H9 (cell line): ENCODE results near the gene NDC80. TPM values are rescaled to one million over a fixed set of nuclear protein-coding genes. Genes with fewer than 3 reads are reported as not detected.

Experiments used
- DNase-seq: peaks from one replicate; pipeline ENCODE4 v3.0.0-alpha.2; 2017
- H2AFZ ChIP-seq: one replicate; pipeline ENCODE4 v1.6.1; 2013; ENCODE audit warnings: mild to moderate bottlenecking, low read length, control low read depth, moderate library complexity
- H2AK5ac ChIP-seq: 2 replicates; pipeline ENCODE4 v1.6.1; 2013; ENCODE audit warnings: low read length, control low read depth, mixed read lengths; ENCODE audit not compliant: insufficient read length
- H2BK120ac ChIP-seq: one replicate; pipeline ENCODE4 v1.6.1; 2013; ENCODE audit warnings: low read depth, mild to moderate bottlenecking, low read length, control low read depth, inconsistent platforms; ENCODE audit not compliant: poor library complexity, severe bottlenecking
- H2BK12ac ChIP-seq: 2 replicates; pipeline ENCODE4 v1.6.1; 2013; ENCODE audit warnings: low read length, control low read depth, mixed read lengths, low read depth; ENCODE audit not compliant: insufficient read length
- H2BK15ac ChIP-seq: 2 replicates; pipeline ENCODE4 v1.6.1; 2013; ENCODE audit warnings: low read depth, low read length, control low read depth
- H2BK20ac ChIP-seq: one replicate; pipeline ENCODE4 v1.6.1; 2013; ENCODE audit warnings: low read depth, mild to moderate bottlenecking, low read length, control low read depth, inconsistent platforms; ENCODE audit not compliant: poor library complexity, severe bottlenecking
- H2BK5ac ChIP-seq: 2 replicates; pipeline ENCODE4 v1.6.1; 2013; ENCODE audit warnings: low read length, control low read depth, mixed read lengths; ENCODE audit not compliant: insufficient read length
- H3K14ac ChIP-seq: 2 replicates; pipeline ENCODE4 v1.6.1; 2013; ENCODE audit warnings: low read length, control low read depth; ENCODE audit not compliant: insufficient read depth
- H3K18ac ChIP-seq: 2 replicates; pipeline ENCODE4 v1.6.1; 2013; ENCODE audit warnings: low read depth, mild to moderate bottlenecking, mixed read lengths, low read length, control low read depth; ENCODE audit not compliant: insufficient read length
- H3K23ac ChIP-seq: 2 replicates; pipeline ENCODE4 v1.6.1; 2013; ENCODE audit warnings: low read length, control low read depth, mixed read lengths, low read depth; ENCODE audit not compliant: insufficient read length
- H3K23me2 ChIP-seq: 2 replicates; pipeline ENCODE4 v1.6.1; 2013; ENCODE audit warnings: low read depth, mild to moderate bottlenecking, mixed read lengths, low read length, control low read depth; ENCODE audit not compliant: insufficient read length, poor library complexity, severe bottlenecking
- H3K27ac ChIP-seq: 2 replicates; pipeline ENCODE4 v1.5.1; 2013; ENCODE audit warnings: low read length, control low read depth, mixed read lengths, low read depth; ENCODE audit not compliant: insufficient read length
- H3K27me3 ChIP-seq: 2 replicates; pipeline ENCODE4 v1.6.1; 2013; ENCODE audit warnings: low read length, control low read depth, inconsistent platforms; ENCODE audit not compliant: insufficient read depth
- H3K4ac ChIP-seq: 2 replicates; pipeline ENCODE4 v1.6.1; 2013; ENCODE audit warnings: low read depth, mild to moderate bottlenecking, control low read depth, inconsistent platforms, low read length, moderate library complexity
- H3K4me1 ChIP-seq: 2 replicates; pipeline ENCODE4 v1.6.1; 2013; ENCODE audit warnings: low read length, control low read depth, inconsistent platforms; ENCODE audit not compliant: insufficient read depth
- H3K4me2 ChIP-seq: 2 replicates; pipeline ENCODE4 v1.6.1; 2013; ENCODE audit warnings: low read length, control low read depth, mixed read lengths; ENCODE audit not compliant: insufficient read length, insufficient read depth
- H3K56ac ChIP-seq: 2 replicates; pipeline ENCODE4 v1.6.1; 2013; ENCODE audit warnings: low read depth, mild to moderate bottlenecking, mixed read lengths, low read length, control low read depth; ENCODE audit not compliant: insufficient read length
- H3K79me1 ChIP-seq: 2 replicates; pipeline ENCODE4 v1.6.1; 2013; ENCODE audit warnings: low read depth, mild to moderate bottlenecking, moderate library complexity, low read length, control low read depth, inconsistent platforms; ENCODE audit not compliant: insufficient read depth, poor library complexity, severe bottlenecking
- H3K79me2 ChIP-seq: 2 replicates; pipeline ENCODE4 v1.6.1; 2013; ENCODE audit warnings: low read length, control low read depth, inconsistent platforms; ENCODE audit not compliant: insufficient read depth
- H3K9ac ChIP-seq: 2 replicates; pipeline ENCODE4 v1.6.1; 2013; ENCODE audit warnings: low read length, control low read depth, mixed read lengths; ENCODE audit not compliant: insufficient read length; ENCODE audit errors: extremely low read depth
- H3K9me3 ChIP-seq: one replicate; pipeline ENCODE4 v1.6.1; 2013; ENCODE audit warnings: low read depth, low read length, inconsistent platforms; ENCODE audit not compliant: control insufficient read depth
- H3T11ph ChIP-seq: one replicate; pipeline ENCODE4 v1.6.1; 2013; ENCODE audit warnings: mild to moderate bottlenecking, low read length, control low read depth, inconsistent platforms
- H4K20me1 ChIP-seq: one replicate; pipeline ENCODE4 v1.6.1; 2013; ENCODE audit not compliant: control insufficient read depth, insufficient read length, insufficient read depth
- H4K5ac ChIP-seq: 2 replicates; pipeline ENCODE4 v1.6.1; 2013; ENCODE audit warnings: low read depth, mild to moderate bottlenecking, mixed read lengths, low read length, control low read depth; ENCODE audit not compliant: insufficient read length
- H4K8ac ChIP-seq: replicated peaks from 2 replicates; pipeline ENCODE4 v1.6.1; 2013; ENCODE audit warnings: low read length, control low read depth, mixed read lengths, low read depth; ENCODE audit not compliant: insufficient read length
- H4K91ac ChIP-seq: 2 replicates; pipeline ENCODE4 v1.6.1; 2013; ENCODE audit warnings: low read depth, mild to moderate bottlenecking, moderate library complexity, mixed read lengths, low read length, control low read depth; ENCODE audit not compliant: insufficient read length
- H3K27ac Mint-ChIP-seq, 3 experiments: 2 replicates in 2 of 3; 3 replicates in 1 of 3; pipeline ENCODE4 v1.8.0; 2020 to 2021; ENCODE audit warnings: mixed read lengths in 3 of 3, mild to moderate bottlenecking in 1 of 3, moderate library complexity in 1 of 3
- H3K27me3 Mint-ChIP-seq: 2 replicates; pipeline ENCODE4 v1.8.0; 2021; ENCODE audit warnings: low read depth, mild to moderate bottlenecking, moderate library complexity, mixed read lengths
- H3K36me3 Mint-ChIP-seq, 3 experiments: 2 replicates in 2 of 3; 3 replicates in 1 of 3; pipeline ENCODE4 v1.8.0; 2020 to 2021; ENCODE audit warnings: low read depth in 3 of 3, mixed read lengths in 3 of 3; ENCODE audit not compliant: insufficient read depth in 1 of 3
- H3K4me1 Mint-ChIP-seq, 2 experiments: 2 replicates each; pipeline ENCODE4 v1.8.0; 2020; ENCODE audit warnings: mixed read lengths in 2 of 2
- H3K4me3 Mint-ChIP-seq, 2 experiments: 2 replicates in 1 of 2; 3 replicates in 1 of 2; pipeline ENCODE4 v1.8.0; 2020 to 2021; ENCODE audit warnings: mild to moderate bottlenecking in 2 of 2, mixed read lengths in 2 of 2, moderate library complexity in 1 of 2
- H3K9me3 Mint-ChIP-seq, 2 experiments: 2 replicates in 1 of 2; 3 replicates in 1 of 2; pipeline ENCODE4 v1.8.0; 2020; ENCODE audit warnings: mild to moderate bottlenecking in 2 of 2, mixed read lengths in 2 of 2, moderate library complexity in 1 of 2
- WGBS: extraction: QIAGEN DNeasy Blood & Tissue Kit; methylation state at CpG from one replicate; pipeline ENCODE4 v1.1.7; 2013; ENCODE audit warnings: missing lambda C conversion rate, low lambda C conversion rate, mixed read lengths; ENCODE audit not compliant: insufficient read length; ENCODE audit errors: extremely low coverage; 5-methylcytosine and 5-hydroxymethylcytosine counted together
- total RNA-seq: library from RNA; stranded (reverse); gene quantifications from 2 replicates; pipeline ENCODE4 v1.2.1, GENCODE V29; 2021
- TF ChIP-seq, protein P1 (sequence below): fragments of 200-600 bp; sonication (generic); conservative IDR thresholded peaks from 3 replicates; pipeline ENCODE4 v1.8.0; 2021; ENCODE audit warnings: antibody characterized with exemption, mild to moderate bottlenecking

Gene NDC80
- total RNA-seq, 1 experiment from 2014 or later = 39.5 TPM

DNA sequence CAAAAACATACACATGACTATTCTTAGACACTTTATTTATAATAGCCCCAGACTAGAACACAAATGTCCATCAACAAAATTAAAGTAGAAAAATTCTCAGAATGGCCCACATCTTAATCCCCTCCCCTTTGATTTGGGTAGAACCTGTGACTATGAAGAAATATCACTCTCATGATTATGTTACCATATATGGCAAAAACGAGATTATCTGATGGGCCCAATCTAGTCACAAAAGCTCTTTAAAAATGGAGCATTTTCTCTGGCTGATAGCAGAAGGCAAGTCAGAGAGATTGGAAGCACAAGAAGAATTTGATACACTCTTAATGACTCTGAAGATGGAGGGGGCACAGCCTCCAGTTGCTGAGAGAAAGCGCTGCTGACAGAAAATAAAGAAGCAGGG lies 39.6 kb upstream of the NDC80 start:
- H3T11ph ChIP-seq = no peak overlapping the region
- no peak overlapping the region for H2BK5ac ChIP-seq
- H3K27ac ChIP-seq = no peak overlapping the region
- H3K27ac Mint-ChIP-seq = no peak overlapping the region
- no peaks in the 10 kb centered on the region for H3K79me2 ChIP-seq
- no peak overlapping the region for H3K4ac ChIP-seq
- H4K5ac ChIP-seq = no peak overlapping the region
- H3K23me2 ChIP-seq = no peaks in the 10 kb centered on the region
- TF ChIP-seq, protein P1, sequence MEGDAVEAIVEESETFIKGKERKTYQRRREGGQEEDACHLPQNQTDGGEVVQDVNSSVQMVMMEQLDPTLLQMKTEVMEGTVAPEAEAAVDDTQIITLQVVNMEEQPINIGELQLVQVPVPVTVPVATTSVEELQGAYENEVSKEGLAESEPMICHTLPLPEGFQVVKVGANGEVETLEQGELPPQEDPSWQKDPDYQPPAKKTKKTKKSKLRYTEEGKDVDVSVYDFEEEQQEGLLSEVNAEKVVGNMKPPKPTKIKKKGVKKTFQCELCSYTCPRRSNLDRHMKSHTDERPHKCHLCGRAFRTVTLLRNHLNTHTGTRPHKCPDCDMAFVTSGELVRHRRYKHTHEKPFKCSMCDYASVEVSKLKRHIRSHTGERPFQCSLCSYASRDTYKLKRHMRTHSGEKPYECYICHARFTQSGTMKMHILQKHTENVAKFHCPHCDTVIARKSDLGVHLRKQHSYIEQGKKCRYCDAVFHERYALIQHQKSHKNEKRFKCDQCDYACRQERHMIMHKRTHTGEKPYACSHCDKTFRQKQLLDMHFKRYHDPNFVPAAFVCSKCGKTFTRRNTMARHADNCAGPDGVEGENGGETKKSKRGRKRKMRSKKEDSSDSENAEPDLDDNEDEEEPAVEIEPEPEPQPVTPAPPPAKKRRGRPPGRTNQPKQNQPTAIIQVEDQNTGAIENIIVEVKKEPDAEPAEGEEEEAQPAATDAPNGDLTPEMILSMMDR = no peak
- no peaks in the 10 kb centered on the region for H4K20me1 ChIP-seq
- no peaks in the 10 kb centered on the region for H3K27me3 ChIP-seq
- H3K23ac ChIP-seq = no peak overlapping the region
- H2BK15ac ChIP-seq = no peak overlapping the region
- H3K36me3 Mint-ChIP-seq = peaks cover 7 to 29% (median 16%) of the 10 kb centered on the region in 3 experiments
- no peak overlapping the region for H2AK5ac ChIP-seq
- H2BK12ac ChIP-seq = no peak overlapping the region
- H3K9me3 ChIP-seq = no peaks in the 10 kb centered on the region
- no peak overlapping the region for H2BK20ac ChIP-seq
- H3K56ac ChIP-seq = no peak overlapping the region
- no peak overlapping the region for H3K14ac ChIP-seq
- H3K4me1 ChIP-seq = no peaks in the 10 kb centered on the region; the same call in 1 of the 2 replicates
- H2AFZ ChIP-seq = no peak overlapping the region
- no peak overlapping the region for H2BK120ac ChIP-seq
- peaks cover 5 to 11% of the 10 kb centered on the region in 2 experiments; a peak in 4 of 5 replicates for H3K9me3 Mint-ChIP-seq
- H3K9ac ChIP-seq = no peak overlapping the region
- peaks cover 8 to 14% of the 10 kb centered on the region in 2 experiments for H3K4me1 Mint-ChIP-seq
- no peak overlapping the region for H3K4me3 Mint-ChIP-seq
- no peak overlapping the region for H3K18ac ChIP-seq
- H4K8ac ChIP-seq = no peak overlapping the region
- no peak overlapping the region for H3K4me2 ChIP-seq
- no peak for DNase-seq
- H3K79me1 ChIP-seq = no peaks in the 10 kb centered on the region
- no CpG with 5 or more reads among the region's 2 CpGs for WGBS
- no peak overlapping the region for H4K91ac ChIP-seq
- H3K27me3 Mint-ChIP-seq = no peaks in the 10 kb centered on the region
